ENCODE data around the gene ZNF79.
"Not testable (repeated sequence)": the region's sequence is repeated elsewhere in the genome, so short reads cannot be mapped to it uniquely, and the experiment has no call there.

The ZNF79 gene

DNA sequence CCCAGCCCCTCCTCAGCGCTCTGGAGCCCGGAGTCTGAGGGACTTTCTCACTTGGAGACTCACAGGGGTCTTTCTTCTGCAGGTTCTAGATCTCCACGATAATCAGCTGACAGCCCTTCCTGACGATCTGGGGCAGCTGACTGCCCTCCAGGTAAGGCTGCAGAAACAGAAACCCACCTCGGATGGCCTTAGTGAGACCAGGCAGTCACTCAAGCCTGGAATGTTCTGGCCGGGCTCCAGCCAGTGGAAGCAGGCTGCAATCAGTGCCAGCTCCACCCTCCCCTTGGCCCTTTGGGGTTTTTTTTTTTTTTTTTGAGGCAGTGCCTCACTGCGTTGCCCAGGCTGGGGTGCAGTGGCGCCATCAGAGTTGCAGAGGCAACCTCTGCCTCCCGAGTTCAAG is 34.7 kb downstream of the ZNF79 start:
- no peak for DNase-seq

DNA sequence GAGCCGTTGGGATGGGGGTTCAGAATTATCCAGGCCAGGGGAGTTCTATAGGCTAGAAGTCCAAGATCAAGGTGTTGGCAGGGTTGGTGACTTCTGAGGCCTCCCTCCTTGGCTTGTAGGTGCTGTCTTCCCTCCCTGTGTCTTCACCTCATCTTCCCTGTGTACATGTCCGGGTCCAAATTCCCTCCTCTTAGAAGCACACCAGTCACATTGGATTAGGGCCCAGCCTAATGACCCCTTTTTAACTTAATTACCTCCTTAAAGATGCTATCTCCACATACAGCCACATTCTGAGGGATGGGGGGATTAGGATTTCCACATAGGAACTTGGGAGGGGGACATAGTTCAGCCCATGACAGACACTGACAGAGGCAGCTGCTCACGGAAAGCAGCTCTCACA is 39.2 kb downstream of the ZNF79 start:
- DNase-seq: no peak

DNA sequence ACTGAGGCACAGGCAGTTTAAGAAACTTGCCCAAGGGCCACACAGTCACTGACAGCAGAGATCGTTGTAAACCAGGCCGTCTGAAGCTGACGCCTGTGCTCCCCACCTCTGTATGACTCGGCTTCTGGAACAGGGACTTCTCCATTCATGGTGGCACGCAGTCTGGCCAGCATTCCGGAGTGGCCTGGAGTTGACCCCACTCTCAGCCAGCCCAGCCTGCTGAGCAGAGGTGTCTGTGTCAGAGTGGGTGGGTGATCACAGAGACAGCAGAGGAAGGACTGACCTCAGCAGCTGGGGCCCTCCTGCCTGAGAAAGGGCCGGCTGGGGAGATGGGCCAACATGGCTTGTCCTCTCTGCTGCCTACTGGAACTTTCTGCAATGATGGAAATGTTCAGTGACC is 39.7 kb downstream of the ZNF79 start:
- DNase-seq: no peak

DNA sequence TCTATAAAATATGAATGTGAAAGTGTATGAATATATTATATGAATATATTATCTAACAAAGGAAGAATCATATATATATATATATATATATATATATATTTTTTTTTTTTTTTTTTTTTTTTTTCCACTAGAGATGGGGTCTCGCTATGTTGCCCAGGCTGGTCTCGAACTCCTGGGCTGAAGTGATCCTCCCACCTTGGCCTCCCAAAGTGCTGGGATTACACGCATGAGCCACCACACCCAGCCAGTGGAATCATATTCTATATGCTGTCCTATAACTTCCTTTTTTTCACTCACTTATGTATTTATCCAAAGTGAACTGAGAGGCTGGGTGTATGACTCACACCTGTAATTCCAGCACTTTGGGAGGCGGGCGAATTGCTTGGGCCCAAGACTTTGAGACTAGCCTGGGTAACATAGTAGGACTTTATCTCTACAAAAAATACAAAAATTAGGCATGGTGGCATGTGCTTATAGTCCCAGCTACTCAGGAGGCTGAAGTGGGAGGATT is 42.3 kb downstream of the ZNF79 start:
- DNase-seq: not testable (repeated sequence)

DNA sequence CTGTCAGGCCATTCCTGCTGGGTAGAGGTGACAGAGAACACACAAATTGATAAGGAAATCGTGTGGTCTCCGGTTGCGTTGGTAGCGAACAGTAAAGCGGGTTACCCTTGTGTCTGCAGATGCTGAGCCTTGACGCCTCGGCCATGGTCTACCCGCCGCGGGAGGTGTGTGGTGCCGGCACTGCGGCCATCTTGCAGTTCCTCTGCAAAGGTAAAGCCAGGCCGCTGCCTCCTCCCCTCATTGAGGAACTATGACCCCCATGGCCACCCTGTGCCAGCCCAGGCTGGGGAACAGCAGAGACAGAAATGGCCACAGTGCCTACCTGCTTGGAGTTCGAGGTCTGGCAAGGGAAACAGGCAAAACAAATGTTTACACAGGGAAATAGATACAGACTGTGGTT is 43.4 kb downstream of the ZNF79 start:
- DNase-seq: no peak

DNA sequence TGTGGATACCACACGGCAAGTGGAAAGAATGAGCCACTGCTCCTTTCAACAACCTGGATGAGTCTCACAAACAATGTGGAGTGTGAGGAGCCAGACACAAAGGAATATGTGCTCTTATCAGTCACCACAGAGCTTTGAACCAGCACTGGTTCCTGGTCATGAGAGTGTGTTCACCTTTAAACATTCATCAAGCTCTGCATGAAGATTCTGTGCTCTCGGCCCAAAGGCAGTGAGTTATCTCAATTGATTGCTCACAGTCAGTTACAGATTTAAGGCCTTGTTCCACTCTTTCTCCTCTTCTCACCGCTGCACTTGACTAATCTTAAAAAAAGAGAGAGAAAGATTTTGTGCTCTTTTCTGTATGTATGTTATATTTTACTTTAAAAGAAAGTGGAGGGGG is 46.5 kb downstream of the ZNF79 start:
- no peak for DNase-seq

DNA sequence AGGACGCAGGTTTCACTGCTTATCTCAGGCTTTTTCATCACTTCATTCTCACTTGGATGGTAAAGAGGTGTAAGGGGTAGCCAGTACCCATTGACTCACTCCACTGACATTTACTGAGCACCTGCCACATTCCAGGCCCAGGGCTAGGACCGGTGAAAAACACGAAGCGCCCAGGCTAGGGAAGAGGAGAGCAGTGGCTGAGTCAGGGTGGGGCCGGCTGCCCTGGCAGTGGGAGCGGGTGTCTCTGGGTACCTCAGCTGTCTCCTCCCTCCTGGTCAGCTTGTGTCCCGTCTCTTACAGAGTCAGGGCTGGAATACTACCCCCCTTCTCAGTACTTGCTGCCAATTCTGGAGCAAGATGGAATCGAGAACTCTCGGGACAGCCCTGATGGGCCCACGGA is 49.3 kb downstream of the ZNF79 start:
- DNase-seq: no peak

DNA sequence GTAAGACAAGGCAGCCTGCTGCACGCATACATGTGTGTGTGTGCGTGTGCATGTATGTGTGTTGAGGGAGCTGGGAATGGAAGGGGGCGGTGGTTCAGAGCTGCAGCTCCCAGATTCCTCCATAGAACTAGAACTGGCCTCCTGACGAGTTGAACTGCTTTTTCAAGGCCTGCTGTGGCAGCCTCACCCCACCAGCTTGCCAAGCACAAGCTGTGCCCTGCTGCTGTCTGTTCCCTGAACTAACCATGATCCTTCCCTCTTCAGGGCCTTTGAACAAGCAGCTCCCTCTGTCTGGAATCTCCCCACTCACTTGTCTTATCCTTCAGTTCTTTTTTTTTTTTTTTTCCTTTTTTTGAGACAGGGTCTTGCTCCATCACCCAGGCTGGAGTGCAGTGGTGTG is 49.8 kb downstream of the ZNF79 start:
- DNase-seq: no peak

DNA sequence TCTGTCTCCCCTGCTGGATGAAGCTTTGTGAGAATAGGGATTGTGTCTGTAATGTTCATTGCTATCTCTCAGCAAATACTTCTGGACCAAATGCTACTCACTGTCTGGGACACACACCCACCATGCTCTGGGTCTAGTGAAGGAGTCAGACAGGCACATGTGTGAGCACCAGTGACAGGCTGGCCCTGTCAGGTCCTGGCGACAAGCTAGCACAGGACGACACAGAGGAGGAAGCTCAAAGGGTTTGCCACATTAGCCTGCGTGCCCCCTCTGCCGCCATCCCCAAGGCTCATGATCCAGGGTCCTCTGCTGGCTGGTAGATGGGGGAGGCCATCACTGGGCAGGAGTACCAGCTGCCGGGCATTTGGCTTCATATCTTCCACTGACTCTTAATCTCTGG is 50.4 kb downstream of the ZNF79 start:
- no peak for DNase-seq

DNA sequence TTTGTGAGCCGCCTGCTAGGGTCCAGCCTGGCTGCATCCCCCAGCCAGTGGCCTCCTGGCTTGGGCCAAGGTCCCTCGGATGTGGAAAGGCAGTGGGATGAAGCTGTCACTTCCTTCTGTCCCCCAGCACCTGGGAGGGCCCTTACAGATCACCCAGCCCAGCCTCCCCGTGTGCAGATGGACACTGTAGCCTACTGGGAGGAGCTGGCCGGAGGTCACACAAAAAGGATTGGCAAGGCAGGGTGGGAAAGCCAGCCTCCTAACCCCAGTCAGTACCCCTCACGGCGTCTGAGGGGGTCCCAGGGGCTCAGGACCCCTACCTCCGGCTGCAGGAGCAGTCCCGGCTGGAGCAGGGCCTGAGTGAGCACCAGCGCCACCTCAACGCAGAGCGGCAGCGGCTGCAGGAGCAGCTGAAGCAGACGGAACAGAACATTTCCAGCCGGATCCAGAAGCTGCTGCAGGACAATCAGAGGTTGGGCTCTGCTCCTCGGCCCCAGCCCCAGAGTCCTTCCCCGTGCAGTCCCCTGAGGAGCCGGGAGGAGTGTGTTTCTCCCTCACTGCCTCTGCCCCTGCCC is 55.4 kb downstream of the ZNF79 start:
- DNase-seq: no peak

DNA sequence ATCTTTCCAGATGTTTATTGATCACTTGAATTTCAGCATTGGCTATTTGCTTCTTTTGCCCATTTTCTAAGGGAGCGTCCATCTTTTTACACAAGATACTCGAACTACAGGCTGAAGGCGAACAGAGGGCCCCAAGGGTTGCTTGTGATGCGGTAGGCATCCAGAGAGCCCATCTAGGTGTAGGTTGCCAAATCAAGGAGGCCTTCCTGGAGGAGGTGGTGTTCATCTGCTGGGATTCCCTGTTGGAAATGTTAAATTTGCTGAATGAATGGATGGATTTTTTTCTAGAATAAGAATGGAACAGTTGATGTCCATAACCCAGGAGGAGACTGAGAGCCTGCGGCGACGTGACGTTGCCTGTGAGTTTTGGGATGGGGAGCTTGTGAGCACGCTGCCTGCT is 58.5 kb downstream of the ZNF79 start:
- DNase-seq: no peak

DNA sequence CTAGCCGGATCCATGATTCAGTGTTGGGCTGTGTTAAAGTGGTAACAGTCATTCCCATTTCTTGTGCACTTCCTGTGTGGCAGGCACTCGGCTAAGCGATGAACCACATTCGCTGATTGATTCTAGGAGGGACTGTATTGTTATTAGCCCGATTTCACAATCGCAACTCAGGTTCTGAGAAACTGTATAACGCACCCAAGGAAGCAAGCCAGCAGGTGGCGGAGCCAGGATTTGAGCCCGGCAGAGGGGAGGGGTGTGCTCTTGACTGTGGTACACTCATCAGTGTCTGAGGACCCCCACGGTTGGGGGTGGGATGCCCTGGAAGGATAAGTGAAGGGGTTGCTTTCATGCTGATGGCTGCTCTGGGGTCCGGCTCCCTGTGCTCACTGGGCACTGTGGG is 61.8 kb downstream of the ZNF79 start:
- DNase-seq: no peak

DNA sequence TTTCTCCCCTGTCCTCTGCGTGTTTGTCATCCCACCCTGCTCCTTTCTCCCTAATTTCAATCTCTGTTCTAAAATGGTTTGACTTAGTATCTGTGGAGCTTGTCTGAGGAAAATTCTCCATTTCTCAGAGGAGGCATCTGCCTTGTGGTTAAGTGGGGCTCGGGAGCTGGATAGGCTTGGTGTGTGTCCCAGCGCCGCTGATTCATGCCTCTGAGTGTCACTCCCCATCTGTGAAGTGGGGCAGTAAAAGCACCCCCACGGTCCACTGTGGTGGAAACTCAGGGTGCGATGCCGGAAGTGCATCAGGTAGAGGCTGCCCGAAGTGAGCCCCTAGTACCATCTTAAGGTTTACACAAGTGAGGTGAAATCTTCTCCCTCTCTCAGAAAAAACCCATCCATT is 64.8 kb downstream of the ZNF79 start:
- DNase-seq: no peak

DNA sequence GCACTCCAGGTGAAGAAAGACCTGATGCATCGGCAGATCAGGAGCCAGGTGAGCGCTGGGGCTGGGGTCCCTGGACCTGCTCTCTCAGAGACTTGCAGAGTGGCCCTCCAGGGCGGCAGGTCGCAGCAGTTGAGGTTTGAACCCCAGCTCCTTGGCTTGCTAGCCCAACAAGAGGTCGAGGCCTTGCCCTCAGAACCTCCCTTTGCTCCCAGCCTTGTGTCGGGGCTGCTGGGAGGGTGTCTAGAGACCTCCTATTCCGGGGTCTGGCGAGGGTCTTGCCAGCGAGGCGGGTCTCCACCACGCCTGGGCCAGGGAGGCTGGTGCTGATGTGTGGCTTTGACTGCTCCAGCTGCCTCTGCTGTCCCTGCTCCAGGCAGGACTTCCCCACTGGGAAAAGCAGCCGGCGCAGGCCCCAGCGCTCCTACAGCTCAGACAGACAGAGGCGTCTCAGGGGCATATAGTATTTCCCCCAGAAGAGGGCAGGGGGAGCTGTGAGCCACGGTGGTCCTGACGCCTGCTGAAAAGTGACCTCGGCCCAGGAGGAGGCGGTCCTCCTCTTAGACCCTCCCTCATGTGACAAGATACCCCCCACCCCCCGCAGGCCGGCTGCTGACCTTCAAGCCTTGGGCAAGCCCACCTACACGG is 65.4 kb downstream of the ZNF79 start:
- no peak for DNase-seq

DNA sequence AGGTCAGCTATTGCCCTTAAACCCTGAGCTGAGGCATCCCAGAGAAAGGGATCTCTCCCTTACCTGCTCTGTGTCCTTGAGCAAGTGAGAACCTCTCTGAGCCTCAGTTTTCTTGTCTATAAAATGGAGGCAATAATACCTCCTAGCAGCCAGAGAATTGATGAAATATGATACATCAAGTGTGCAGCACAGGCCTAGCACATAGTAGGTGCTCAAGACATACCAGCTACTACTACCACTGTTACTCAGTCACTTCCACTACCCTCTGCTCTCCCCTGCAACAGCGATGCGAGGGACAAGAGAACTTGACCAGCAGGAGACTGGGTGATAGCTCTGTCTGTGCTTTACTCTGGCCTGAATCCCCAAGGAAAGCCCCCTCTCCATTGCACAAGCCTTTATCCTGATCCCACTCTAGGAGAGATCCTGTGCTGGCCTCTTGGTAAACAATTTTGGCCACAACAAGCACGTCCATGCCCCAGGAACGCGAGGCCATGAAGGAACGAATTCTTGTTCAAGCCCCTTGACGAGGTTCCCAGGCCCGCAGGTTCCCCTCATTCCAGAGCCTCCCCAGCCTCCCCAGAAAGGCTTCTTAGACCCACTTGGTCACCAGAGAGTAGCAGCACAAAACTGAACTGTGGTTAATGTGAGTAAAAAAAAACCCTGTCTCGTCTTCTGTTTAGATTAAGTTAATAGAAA is 66.5 kb downstream of the ZNF79 start:
- DNase-seq: no peak

DNA sequence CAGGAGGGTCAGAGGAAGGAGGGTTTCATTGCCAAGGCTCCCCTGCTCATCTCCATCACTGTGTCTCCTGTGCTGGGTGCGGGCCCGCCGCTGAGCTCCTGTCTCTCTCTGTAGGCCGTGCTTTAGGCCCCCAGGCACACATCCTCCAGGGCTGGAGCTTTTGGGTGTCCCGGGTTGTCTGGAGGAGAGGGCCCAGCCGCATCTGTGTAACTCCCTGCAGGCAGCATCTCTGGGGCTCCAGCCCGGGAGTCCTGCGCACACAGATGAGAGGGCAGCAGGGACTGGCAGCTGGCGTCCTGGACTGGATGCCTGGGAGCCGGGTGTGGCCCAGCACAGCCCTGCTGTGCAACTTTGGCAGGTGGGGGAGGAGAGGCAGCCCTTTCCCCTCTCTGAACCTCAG is 67.3 kb downstream of the ZNF79 start:
- DNase-seq: no peak

DNA sequence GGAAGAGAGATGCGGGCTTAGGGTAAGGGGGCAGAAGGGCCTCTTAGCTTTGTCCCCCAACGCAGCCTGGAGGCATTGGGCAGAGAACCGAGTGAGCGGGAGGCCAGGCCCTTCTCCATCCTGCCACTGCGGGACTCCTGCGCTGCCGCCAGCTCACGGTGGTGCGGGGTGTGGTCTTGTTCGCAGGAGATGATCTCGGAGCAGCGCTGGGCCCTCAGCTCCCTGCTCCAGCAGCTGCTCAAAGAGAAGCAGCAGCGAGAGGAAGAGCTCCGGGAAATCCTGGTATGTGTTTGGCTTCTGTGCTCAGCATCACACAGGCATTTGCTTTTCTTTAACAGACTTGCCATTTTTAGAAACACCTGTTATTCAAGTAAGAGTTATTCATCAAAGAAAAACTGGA is 68.4 kb downstream of the ZNF79 start:
- no peak for DNase-seq

DNA sequence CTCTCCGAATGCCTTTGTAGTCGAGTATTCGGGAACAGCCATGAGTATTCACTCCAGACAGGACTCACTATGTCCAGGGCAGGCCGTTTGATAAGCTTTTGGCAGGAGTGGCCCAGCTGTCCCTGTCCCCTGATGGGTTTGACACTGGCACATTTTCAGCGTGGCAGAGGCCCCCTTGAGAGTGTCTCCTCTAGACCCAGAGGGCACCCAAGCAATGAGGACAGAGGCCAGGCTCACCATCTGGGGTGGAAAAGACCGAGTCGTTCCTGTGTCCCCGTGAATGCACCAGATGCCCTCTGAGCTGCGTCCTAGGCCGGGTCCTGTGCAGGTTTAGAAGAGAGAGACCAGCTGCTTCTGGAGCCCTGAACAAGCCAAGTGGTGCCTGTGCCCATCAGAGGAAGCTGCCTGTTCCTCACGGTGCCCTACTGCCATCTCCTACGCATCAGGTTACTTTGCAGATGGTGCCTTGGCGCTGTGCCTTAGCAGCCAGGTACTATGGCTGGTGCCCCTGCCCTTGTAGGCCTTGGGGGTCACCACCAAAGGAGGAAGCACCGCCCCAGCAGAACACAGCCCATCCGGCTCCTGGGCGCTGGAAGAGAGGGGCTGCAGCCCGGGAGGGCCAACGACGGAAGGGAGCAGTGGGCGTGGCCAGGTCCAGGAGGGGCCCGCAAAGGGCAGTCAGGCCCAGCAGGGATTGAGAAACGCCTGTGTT is 69.6 kb downstream of the ZNF79 start:
- DNase-seq: no peak

DNA sequence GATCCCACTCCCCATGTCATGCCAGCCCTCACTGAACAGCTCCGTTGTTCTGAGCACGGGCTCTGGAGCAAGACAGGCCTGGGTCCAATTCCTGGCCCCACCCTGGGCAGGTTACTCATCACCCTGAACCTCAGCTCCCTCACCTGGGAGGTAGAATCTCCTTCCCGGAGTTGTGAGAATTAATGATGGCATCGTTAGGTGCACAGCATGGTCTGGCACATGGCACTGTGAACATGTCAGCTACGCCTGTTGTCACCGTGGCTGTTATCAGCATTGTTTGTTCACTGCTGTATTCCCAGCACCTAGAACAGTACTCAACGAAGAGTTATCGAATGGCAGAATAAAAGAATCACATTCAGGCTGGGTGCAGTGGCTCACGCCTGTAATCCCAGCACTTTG is 70.1 kb downstream of the ZNF79 start:
- DNase-seq: no peak

Measured in NCI-H2029 treated with DMSO at 0.1 percent for 48 hours (cell line).